GM18505 (cell line): ENCODE measurements around the gene VASH2.
A peak's percentile ranks its signal among the peaks of the same experiment; 100 is the strongest.
"Not testable (repeated sequence)": the region's sequence is repeated elsewhere in the genome, so short reads cannot be mapped to it uniquely, and the experiment has no call there.

ENCODE experiments used
- ATAC-seq: cut with Tn5 transposase; IDR thresholded peaks from one replicate; pipeline ENCODE4 v1.9.1; 2021; ENCODE audit not compliant: unreplicated experiment
- POLR2A ChIP-seq: IDR thresholded peaks from 4 replicates; pipeline ENCODE4 v1.6.1; 2011; ENCODE audit warnings: borderline replicate concordance; ENCODE audit not compliant: insufficient read depth, insufficient read length; ENCODE audit errors: extremely low read depth

Gene VASH2

GRCh38 chr1:212950243-212951125 lies at the start of gene VASH2:
TSS of gene VASH2 (plus strand) at chr1:212950541. CDS start at chr1:212951543, 1,002 bp downstream.
- ATAC-seq, result peak; percentile 94
- TF ChIP-seq POLR2A, result peak; percentile 59

- TF ChIP-seq POLR2A, result no peak
- no peak for ATAC-seq
Measured at GRCh38 chr1:212901290-212901689, 49.1 kb upstream of the VASH2 start.

GRCh38 chr1:212902054-212902453 lies 48.3 kb upstream of the VASH2 start:
- ATAC-seq, result no peak
- no peak for TF ChIP-seq POLR2A

GRCh38 chr1:212903664-212904063 lies 46.7 kb upstream of the VASH2 start:
- TF ChIP-seq POLR2A, result no peak
- no peak for ATAC-seq

GRCh38 chr1:212908071-212908470 lies 42.3 kb upstream of the VASH2 start:
- ATAC-seq, result not testable (repeated sequence)

- no peak for TF ChIP-seq POLR2A
- ATAC-seq, result no peak
Measured at GRCh38 chr1:212908971-212909370, 41.4 kb upstream of the VASH2 start.

GRCh38 chr1:212909652-212910063 lies 40.7 kb upstream of the VASH2 start:
- no peak for TF ChIP-seq POLR2A

GRCh38 chr1:212910213-212910612 lies 40.1 kb upstream of the VASH2 start:
- ATAC-seq, result not testable (repeated sequence)

More at GRCh38 chr1:212909652-212910063, 40.7 kb upstream of the VASH2 start:
- no peak for ATAC-seq

- not testable (repeated sequence) for ATAC-seq
Measured at GRCh38 chr1:212913638-212914037, 36.7 kb upstream of the VASH2 start.

- not testable (repeated sequence) for ATAC-seq
Measured at GRCh38 chr1:212914110-212914509, 36.2 kb upstream of the VASH2 start.

GRCh38 chr1:212914789-212915188 lies 35.6 kb upstream of the VASH2 start:
- ATAC-seq, result no peak
- no peak for TF ChIP-seq POLR2A

- no peak for ATAC-seq
- no peak for TF ChIP-seq POLR2A
Measured at GRCh38 chr1:212915245-212916091, 34.9 kb upstream of the VASH2 start.

GRCh38 chr1:212916481-212917133 lies 33.7 kb upstream of the VASH2 start:
- ATAC-seq, result no peak
- no peak for TF ChIP-seq POLR2A

GRCh38 chr1:212917134-212917485 lies 33.2 kb upstream of the VASH2 start:
- TF ChIP-seq POLR2A, result no peak
- no peak for ATAC-seq
